GM12878 (cell line): ENCODE results near the gene LHFPL3. TPM values are rescaled to one million over a fixed set of nuclear protein-coding genes. Genes with fewer than 3 reads are reported as not detected.

Source experiments
- ATAC-seq: fragments of 200-7000 bp; cut with Tn5 transposase; 3 replicates; pipeline ENCODE4 v1.9.1; 2020; ENCODE audit warnings: mild to moderate bottlenecking, moderate library complexity
- BruUV-seq: library from RNA; stranded (reverse); fragments of 400-500 nt; replicated peaks from 2 replicates; lab custom pipeline; 2021; lab: Mats Ljungman, UMichigan
- CTCF ChIA-PET: fragments of 300-600 bp; sonication (Branson Sonifier 250); formaldehyde crosslinking; extraction: SDS; loops from one replicate; lab custom pipeline; 2021; ENCODE audit warnings: inconsistent platforms; lab: Yijun Ruan, JAX
- POLR2A ChIA-PET: fragments of 350-600 bp; formaldehyde crosslinking; extraction: SDS; loops from one replicate; lab custom pipeline; 2021; ENCODE audit warnings: inconsistent platforms; lab: Charles Lee
- RAD21 ChIA-PET: fragments of 300-600 bp; sonication (Branson Sonifier 250); formaldehyde crosslinking; loops from one replicate; lab custom pipeline; 2023; ENCODE audit warnings: antibody characterized with exemption; ENCODE audit not compliant: unreplicated experiment; lab: Charles Lee
- SMC1A ChIA-PET: fragments of 300-600 bp; sonication (Branson Sonifier 250); formaldehyde crosslinking; loops from one replicate; lab custom pipeline; 2023; ENCODE audit not compliant: unreplicated experiment, uncharacterized antibody; lab: Charles Lee
- DNase-seq: peaks from one replicate; pipeline ENCODE4 v3.0.0-alpha.2; 2011; ENCODE audit warnings: low read depth, low spot score
- FAIRE-seq: peaks from 3 replicates; lab custom pipeline; 2011; peaks lifted over from hg19 to GRCh38; lab: Jason Lieb, UNC
- H2AFZ ChIP-seq: 2 replicates; pipeline ENCODE4 v1.6.0; 2011; ENCODE audit warnings: low read depth, low read length, control low read depth; ENCODE audit not compliant: control insufficient read depth
- H3K27ac ChIP-seq: 2 replicates; pipeline ENCODE4 v1.5.1; 2011; ENCODE audit warnings: control low read depth; ENCODE audit not compliant: control insufficient read depth, insufficient read depth
- H3K27me3 ChIP-seq, 2 experiments: replicated peaks in 1 of 2; 2 replicates each; pipeline versions ENCODE4 v1.6.0 to v1.6.1; 2011; ENCODE audit warnings: low read length in 1 of 2; ENCODE audit not compliant: control insufficient read depth in 2 of 2, insufficient read depth in 2 of 2
- H3K36me3 ChIP-seq, 2 experiments: 2 replicates each; pipeline ENCODE4 v1.5.1; 2011; ENCODE audit warnings: low read length in 1 of 2; ENCODE audit not compliant: control insufficient read depth in 2 of 2, insufficient read depth in 2 of 2
- H3K4me1 ChIP-seq: 2 replicates; pipeline ENCODE4 v1.6.1; 2011; ENCODE audit warnings: mild to moderate bottlenecking, low read length, moderate library complexity, mixed read lengths; ENCODE audit not compliant: control insufficient read depth, insufficient read depth
- H3K4me2 ChIP-seq: 2 replicates; pipeline ENCODE4 v1.6.0; 2011; ENCODE audit warnings: control low read depth; ENCODE audit not compliant: control insufficient read depth, insufficient read depth
- H3K4me3 ChIP-seq: fragments of 200-600 bp; sonication (generic); 2 replicates; pipeline ENCODE4 v1.5.1; 2016
- H3K79me2 ChIP-seq: 2 replicates; pipeline ENCODE4 v1.6.0; 2011; ENCODE audit warnings: low read length; ENCODE audit not compliant: control insufficient read depth, insufficient read depth
- H3K9ac ChIP-seq: 2 replicates; pipeline ENCODE4 v1.8.0; 2011; ENCODE audit warnings: low read length, control low read depth, mixed read lengths; ENCODE audit not compliant: control insufficient read depth, insufficient read depth
- H3K9me3 ChIP-seq: replicated peaks from 3 replicates; pipeline ENCODE4 v1.5.1; 2011; ENCODE audit warnings: mild to moderate bottlenecking, low read length; ENCODE audit not compliant: control insufficient read depth, insufficient read depth
- H4K20me1 ChIP-seq: 2 replicates; pipeline ENCODE4 v1.6.0; 2011; ENCODE audit not compliant: control insufficient read depth, insufficient read depth
- ESRRA ChIP-seq: IDR thresholded peaks from 2 replicates; pipeline ENCODE4 v1.6.1; 2012; ENCODE audit warnings: mild to moderate bottlenecking, low read length, improper control_type of control experiment
- MTA3 ChIP-seq: IDR thresholded peaks from 2 replicates; pipeline ENCODE4 v1.6.1; 2012; ENCODE audit warnings: low read length, inconsistent platforms, borderline replicate concordance
- SIX5 ChIP-seq: IDR thresholded peaks from 2 replicates; pipeline ENCODE4 v1.6.1; 2011; ENCODE audit warnings: mild to moderate bottlenecking, low read depth, low read length, moderate library complexity; ENCODE audit not compliant: severe bottlenecking
- SUZ12 ChIP-seq: fragments of 200-600 bp; sonication (generic); IDR thresholded peaks from one replicate; pipeline ENCODE4 v1.6.1; 2018; ENCODE audit warnings: antibody characterized with exemption, mild to moderate bottlenecking; ENCODE audit not compliant: unreplicated experiment
- WGBS: methylation state at CpG from one replicate; pipeline ENCODE4 v1.1.6; 2016; ENCODE audit warnings: low lambda C conversion rate; ENCODE audit not compliant: insufficient replicate concordance, insufficient coverage; ENCODE audit errors: missing lambda C conversion rate; 5-methylcytosine and 5-hydroxymethylcytosine counted together
- in situ Hi-C: fragments of 300-500 bp; cut with MboI; formaldehyde crosslinking; loops from 9 replicates; pipeline ENCODE4 v1.14.3; 2018; ENCODE audit warnings: mixed read lengths
- intact Hi-C: fragments of 100-400 bp; cut with micrococcal nuclease; formaldehyde crosslinking; loops from one replicate; pipeline ENCODE4 v1.14.2; 2022; ENCODE audit not compliant: unreplicated experiment
- polyA plus RNA-seq, 11 experiments: library from polyadenylated mRNA; depleted of rRNA in 4 of 11; unstranded in 6 of 11; stranded (reverse) in 5 of 11; fragments of >200 nt; fragmentation: Nextera tagmentation in 4 of 11; fragmentation: Illumina TruSeq in 1 of 11; extraction: Ambion mirVana in 4 of 11; extraction: Trizol in 1 of 11; gene quantifications; 1 replicate in 1 of 11; 2 replicates in 10 of 11; pipeline versions ENCODE4 v1.2.1 to v1.2.3, GENCODE V29; 2011 to 2016; ENCODE audit warnings: inconsistent platforms in 2 of 11, missing spikeins in 2 of 11, low read depth in 1 of 11
- total RNA-seq, 4 experiments: library from RNA; depleted of rRNA in 3 of 4; stranded (reverse); fragments of >200 nt in 3 of 4; fragmentation: Illumina TruSeq in 1 of 4; extraction: Trizol in 1 of 4; gene quantifications; 2 replicates each; pipeline versions ENCODE4 v1.2.1 to v1.2.3, GENCODE V29; 2013 to 2021
- TF ChIP-seq, protein P1 (sequence below): fragments of 450-650 bp; conservative IDR thresholded peaks from 2 replicates; pipeline ENCODE4 v1.6.1; 2017; ENCODE audit warnings: mild to moderate bottlenecking, moderate library complexity
- TF ChIP-seq, protein P2 (sequence below): IDR thresholded peaks from 2 replicates; pipeline ENCODE4 v1.6.1; 2011; ENCODE audit warnings: low read depth, low read length, improper control_type of control experiment, borderline replicate concordance

The LHFPL3 gene
- total and polyA plus RNA-seq, 10 of the 15 experiments (the other 5 are each of a cell fraction or from before 2014, with no cell fraction given): 0.09 TPM; not detected in 9

DNA sequence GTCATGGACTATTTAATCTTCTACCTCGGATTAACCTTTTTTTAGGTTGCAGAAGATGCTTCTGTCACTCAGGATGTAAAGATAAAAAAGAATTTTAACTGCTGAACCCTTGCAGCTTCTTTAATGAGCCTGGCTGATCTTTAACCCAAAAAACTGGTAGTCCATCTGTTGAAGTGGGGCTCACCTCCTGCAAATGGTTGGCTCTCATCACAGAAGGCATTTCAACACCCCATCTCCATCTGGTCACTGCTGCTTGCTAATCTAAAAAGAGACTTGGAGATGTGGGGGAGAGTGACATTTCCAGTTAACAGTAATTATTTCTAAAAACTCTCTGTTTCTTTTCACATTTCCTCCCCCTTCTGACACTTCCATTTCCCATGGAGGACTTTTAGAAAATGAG lies 208.6 kb downstream of the LHFPL3 start (continued):
- TF ChIP-seq, protein P1, sequence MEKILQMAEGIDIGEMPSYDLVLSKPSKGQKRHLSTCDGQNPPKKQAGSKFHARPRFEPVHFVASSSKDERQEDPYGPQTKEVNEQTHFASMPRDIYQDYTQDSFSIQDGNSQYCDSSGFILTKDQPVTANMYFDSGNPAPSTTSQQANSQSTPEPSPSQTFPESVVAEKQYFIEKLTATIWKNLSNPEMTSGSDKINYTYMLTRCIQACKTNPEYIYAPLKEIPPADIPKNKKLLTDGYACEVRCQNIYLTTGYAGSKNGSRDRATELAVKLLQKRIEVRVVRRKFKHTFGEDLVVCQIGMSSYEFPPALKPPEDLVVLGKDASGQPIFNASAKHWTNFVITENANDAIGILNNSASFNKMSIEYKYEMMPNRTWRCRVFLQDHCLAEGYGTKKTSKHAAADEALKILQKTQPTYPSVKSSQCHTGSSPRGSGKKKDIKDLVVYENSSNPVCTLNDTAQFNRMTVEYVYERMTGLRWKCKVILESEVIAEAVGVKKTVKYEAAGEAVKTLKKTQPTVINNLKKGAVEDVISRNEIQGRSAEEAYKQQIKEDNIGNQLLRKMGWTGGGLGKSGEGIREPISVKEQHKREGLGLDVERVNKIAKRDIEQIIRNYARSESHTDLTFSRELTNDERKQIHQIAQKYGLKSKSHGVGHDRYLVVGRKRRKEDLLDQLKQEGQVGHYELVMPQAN: no peak

DNA sequence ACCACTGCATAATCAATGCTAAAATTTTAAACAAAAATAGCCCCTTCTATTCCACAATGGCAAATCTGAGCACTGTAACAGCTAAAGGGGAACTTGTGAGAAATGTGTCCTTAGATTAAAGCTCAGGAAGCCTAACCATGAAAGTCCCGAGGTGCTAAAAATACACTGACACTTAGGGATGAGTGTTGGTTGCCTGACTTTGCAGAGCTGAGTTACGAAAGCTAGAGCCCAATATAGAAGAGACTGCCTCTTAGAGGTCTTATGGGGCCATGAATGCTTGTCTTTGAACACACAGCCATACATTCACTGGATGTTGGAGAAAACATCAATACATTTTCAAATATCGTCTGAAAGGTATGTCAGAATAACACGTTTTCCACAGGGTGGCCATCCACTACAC lies 209.7 kb downstream of the LHFPL3 start:
- TF ChIP-seq, protein P2, sequence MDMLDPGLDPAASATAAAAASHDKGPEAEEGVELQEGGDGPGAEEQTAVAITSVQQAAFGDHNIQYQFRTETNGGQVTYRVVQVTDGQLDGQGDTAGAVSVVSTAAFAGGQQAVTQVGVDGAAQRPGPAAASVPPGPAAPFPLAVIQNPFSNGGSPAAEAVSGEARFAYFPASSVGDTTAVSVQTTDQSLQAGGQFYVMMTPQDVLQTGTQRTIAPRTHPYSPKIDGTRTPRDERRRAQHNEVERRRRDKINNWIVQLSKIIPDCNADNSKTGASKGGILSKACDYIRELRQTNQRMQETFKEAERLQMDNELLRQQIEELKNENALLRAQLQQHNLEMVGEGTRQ: no peak
- TF ChIP-seq ESRRA (no peak), SUZ12 (no peak), MTA3 (no peak), SIX5 (no peak)
- intact Hi-C loops (no loop called here), in situ Hi-C loops (no loop called here)
- no TSS peak for BruUV-seq
- H3K4me2 ChIP-seq: no peak overlapping the region
- H3K27me3 ChIP-seq: no peaks in the 10 kb centered on the region; a peak in 1 of 4 replicates
- FAIRE-seq: no peak
- no peak overlapping the region for H3K27ac ChIP-seq
- H3K4me3 ChIP-seq: no peak overlapping the region
- ChIA-PET CTCF (no interaction called here), SMC1A (no interaction called here), RAD21 (no interaction called here), POLR2A (no interaction called here)
- ATAC-seq: no peak
- no peaks in the 10 kb centered on the region for H3K4me1 ChIP-seq
- H2AFZ ChIP-seq: no peak overlapping the region
- H3K9ac ChIP-seq: no peak overlapping the region
- no peaks in the 10 kb centered on the region for H4K20me1 ChIP-seq
- no peaks in the 10 kb centered on the region for H3K9me3 ChIP-seq
- 1% methylated on average over 4 of the region's 4 CpGs for WGBS
- DNase-seq: no peak
- no peaks in the 10 kb centered on the region for H3K36me3 ChIP-seq
- H3K79me2 ChIP-seq: no peaks in the 10 kb centered on the region
